Stimulated activated CD8-positive, alpha-beta memory T cell treated with anti-CD3 and anti-CD28 coated beads, Interleukin-15, amount 100 ng/mL, for 24 hours (primary cell): ENCODE results near the gene HASPIN.

Source experiments
- DNase-seq: peaks from one replicate; pipeline ENCODE4 v3.0.0-alpha.2; 2020; ENCODE audit warnings: low read depth

The HASPIN gene

GRCh38 chr17:3738562-3739295, 15.0 kb downstream of the HASPIN start:
- no peak for DNase-seq

DNA sequence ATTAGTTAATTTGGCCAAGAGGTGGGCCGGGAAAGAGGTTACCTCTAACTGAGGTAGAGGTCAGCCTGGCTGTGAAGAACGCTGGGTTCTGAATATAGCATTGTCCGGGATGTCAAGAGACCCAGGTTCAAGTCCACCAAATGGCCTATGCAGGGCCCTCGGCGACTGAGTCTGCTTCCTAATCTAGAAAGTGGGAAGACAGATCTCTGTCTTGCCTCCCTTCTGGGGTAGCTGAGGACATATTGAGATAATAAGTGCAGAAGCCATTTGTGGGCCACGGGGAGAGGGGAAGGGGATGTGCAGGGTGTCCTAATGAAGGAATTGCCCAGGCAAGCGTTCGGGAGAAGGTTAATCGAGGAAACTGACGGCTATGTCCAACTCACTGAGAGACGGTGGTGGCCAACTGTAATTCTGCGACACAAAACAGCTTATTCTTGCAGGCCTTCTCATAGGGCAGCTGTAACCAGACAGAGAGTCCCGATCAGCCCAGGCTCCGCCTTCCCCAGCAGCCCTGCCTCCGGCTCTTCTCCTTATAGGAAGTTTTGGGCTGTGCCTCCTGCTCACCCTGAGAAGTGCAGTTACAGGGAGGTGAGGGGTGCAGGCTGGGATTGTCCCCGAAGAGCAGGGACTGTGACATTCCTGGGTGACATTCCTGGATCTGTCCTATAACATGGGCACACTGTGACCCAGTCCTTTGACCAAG, 15.9 kb downstream of the HASPIN start:
- DNase-seq = no peak

DNA sequence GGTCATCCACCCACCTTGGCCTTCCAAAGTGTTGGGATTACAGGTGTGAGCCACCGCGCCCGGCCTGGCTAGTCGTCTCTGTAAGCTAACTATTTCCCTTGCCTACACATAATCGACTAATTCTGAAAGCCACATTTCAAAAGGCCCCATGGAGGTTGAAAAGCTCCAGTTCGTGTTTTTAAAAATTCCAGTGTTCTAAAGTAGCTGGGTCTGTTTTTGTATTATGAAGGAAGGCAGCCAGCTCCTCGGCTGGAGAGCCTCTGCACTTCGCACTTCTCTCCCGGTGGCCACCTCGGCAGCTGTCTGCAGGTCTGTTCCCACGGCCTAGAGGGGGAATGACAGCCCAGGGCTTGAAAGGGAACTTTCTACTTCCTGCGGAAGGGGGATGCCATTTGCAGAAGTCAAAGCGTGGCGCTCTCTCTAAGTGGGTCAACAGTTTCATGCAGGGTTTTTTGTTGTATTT, 16.9 kb downstream of the HASPIN start:
- DNase-seq = no peak

- DNase-seq = no peak
Observed at GRCh38 chr17:3744014-3744413, 20.3 kb downstream of the HASPIN start.

- DNase-seq = no peak
Observed at GRCh38 chr17:3745071-3745470, 21.4 kb downstream of the HASPIN start.

GRCh38 chr17:3747805-3748204, 24.1 kb downstream of the HASPIN start:
- DNase-seq = no peak

DNA sequence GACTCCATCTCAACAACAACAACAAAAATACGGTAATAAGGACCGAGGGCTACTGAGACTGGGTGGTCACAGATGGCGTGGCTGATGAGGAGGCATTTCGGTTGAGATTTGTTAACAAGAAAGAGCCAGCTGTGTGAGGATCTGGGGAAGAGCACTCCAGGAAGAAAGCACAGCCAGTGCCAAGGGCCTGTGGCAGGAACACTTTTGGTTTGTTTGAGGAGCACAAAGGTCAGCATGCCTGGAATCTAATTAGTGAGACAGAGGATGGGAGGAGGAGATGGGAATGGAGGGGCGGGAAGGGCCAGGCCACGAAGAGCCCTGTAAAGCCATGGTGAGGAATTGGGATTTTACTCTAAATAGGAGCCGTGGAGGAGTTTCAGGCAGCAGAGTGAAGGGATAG, 24.9 kb downstream of the HASPIN start:
- no peak for DNase-seq

DNA sequence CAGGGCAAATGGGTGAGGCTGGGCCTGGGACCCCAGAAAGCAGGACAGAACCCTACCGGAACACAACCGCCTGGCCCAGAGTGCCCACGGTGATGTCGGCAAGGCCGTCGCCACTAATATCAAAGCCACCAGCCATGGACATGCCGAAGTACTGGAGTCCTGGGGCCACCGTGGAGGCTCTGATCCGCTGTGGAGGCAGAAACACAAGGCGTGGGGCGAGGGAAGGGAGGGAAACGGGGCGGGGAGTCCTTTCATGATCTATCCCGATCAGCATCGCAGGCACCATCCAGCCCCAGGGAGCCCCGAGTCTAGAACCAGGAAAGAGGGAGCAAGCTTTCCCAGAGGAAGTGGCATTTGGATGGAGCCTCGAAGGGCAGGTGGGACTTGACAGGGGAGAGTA, 26.6 kb downstream of the HASPIN start:
- no peak for DNase-seq

DNA sequence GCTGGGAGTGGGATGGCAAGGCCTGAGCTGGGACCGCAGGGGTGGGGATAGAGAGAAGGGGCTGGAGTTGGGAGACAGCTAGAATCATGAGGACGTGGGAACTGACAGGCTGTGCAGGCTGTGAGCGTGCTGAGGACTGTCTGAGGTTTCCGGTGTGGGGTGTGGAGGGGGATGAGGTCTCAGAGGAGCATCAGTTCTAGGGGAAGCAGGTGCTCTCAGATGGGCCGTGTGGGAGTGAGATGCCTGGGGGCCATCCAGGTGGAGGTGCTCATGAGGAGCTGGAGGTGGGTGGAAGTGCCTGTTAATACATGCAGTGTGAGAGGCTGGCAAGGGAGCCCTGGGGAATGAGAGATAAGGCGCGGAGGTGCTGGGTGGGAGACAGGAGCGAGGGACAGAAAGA, 27.2 kb downstream of the HASPIN start:
- DNase-seq = no peak

DNA sequence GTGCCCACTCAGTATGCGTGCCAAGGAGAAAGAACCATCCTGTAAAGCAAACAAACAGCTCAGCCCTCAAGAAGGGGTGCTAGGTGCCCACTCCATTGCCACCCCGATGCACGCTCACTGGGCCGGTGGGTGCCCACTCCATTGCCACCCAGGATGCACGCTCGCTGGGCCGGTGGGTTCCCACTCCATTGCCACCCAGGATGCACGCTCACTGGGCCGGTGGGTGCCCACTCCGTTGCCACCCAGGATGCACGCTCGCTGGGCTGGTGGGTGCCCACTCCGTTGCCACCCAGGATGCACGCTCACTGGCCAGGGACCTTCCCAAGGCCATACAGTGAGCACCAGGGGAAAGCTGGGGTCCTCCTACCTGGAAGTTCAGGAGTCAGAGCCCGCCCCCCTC, 28.1 kb downstream of the HASPIN start:
- DNase-seq = no peak

- no peak for DNase-seq
Observed at GRCh38 chr17:3753624-3754023, 29.9 kb downstream of the HASPIN start.

GRCh38 chr17:3754066-3754457, 30.4 kb downstream of the HASPIN start:
- DNase-seq = no peak

DNA sequence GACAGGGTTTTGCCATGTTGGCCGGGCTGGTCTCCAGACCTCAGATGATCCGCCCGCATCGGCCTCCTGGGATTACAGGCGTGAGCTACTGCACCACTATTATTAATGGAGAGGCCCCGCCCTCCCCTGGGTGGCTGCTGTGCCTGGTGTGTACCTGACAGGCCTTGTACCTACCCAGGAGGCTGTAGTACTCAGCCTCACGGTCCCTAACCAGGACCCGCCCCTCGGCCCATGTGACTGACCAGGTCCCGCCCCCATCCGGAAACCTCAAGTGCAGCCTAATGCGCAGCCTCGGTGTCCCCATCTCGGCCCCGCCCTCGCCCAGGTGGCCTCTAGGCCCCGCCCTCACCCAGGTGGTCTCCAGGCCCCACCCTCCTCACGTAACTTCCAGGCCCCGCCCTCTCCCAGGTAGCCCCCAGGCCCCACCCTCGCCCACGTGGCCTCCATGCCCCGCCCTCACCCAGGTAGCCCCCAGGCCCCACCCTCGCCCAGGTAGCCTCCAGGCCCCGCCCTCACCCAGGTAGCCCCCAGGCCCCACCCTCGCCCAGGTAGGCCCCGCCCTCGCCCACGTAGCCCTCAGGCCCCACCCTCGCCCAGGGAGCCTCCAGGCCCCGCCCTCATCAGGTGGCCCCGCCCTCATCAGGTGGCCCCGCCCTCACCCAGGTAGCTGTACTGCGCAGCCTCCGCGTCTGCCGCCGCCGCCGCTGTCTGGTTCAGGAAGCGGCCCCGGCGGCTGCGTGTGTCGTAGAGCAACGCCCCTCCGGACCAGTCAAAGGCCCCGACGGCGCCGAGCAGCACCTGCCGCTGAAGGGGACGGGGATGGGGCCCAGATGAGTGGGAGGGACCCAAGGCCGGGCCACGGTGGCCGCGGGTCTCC, 31.0 kb downstream of the HASPIN start:
- no peak for DNase-seq

- DNase-seq = no peak
Observed at GRCh38 chr17:3755335-3756030, 31.8 kb downstream of the HASPIN start.

- DNase-seq = no peak
Observed at GRCh38 chr17:3759597-3760216, 36.0 kb downstream of the HASPIN start.

DNA sequence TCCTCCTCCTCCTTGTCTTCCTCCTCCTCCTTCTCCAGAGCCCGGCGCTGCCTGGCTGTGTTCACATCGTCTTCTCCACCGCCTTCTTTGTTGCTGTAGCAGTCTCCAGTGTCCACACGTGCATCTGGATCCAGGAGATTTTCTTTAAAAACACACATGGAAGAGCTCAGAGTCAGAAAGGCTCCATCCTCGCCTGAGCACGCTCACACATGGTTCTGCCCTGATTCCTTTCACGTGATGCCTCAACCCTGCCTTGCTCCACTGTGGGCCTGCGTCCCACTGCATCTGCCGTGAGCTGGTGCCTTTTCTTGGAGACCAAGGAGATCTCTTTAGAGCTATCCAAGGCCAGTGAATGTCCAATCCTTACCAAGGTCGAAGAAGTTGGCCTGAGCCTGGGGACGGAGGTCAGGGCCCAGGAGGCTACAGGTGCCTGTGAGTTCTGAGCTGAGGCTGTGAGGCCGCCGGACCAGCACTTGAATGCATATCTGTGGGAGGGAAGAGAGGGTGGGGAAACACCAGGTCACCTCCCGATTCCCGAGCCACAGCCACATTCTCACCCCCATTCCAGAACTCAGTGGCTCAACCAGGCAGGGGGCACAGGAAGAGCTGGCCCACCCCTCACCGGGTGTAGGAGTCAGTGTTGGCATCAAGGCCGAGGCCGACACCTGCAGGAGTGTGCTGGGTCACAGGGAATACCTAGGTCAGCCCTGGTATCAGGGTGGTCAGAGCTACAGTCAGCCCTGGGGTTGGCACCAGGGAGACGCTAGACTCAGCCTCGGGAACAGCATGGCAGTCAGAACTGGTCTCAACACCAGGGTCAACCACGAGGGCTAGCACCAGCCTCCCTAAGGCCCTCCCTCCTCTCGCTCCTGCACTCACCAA, 37.6 kb downstream of the HASPIN start:
- no peak for DNase-seq

GRCh38 chr17:3761918-3762380, 38.2 kb downstream of the HASPIN start:
- no peak for DNase-seq

GRCh38 chr17:3762922-3763776, 39.4 kb downstream of the HASPIN start:
- no peak for DNase-seq

- DNase-seq = no peak
Observed at GRCh38 chr17:3763777-3764170, 40.1 kb downstream of the HASPIN start.

DNA sequence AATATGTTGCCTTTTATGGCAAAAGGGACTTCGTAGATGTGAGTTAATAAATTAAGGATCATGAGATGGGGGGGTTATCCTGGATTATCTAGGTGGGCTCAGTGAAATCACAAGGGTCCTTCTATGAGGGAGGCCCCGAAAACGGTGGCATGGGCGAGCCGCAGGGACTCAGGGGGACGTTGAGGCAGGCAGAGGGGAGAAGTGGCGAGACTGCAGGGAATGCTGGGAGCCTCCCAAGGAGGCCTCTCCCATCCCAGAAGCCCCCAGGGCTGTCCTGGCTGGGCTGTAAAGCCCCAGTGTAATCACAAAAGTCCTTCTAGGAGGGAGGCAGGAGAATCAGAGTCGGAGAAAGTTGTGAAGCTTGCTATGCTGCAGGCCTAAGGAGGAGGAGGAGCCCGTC, 42.3 kb downstream of the HASPIN start:
- no peak for DNase-seq
